Measurements from ENCODE around the gene INA. TPM values are rescaled to one million over a fixed set of nuclear protein-coding genes. Genes with fewer than 3 reads are reported as not detected.

Gene INA
- total RNA-seq, 1 donor from 2014 or later, result 625 TPM

GRCh38 chr10:103282961-103283360, 6.0 kb downstream of the INA start:
- TF ChIP-seq, protein P1, sequence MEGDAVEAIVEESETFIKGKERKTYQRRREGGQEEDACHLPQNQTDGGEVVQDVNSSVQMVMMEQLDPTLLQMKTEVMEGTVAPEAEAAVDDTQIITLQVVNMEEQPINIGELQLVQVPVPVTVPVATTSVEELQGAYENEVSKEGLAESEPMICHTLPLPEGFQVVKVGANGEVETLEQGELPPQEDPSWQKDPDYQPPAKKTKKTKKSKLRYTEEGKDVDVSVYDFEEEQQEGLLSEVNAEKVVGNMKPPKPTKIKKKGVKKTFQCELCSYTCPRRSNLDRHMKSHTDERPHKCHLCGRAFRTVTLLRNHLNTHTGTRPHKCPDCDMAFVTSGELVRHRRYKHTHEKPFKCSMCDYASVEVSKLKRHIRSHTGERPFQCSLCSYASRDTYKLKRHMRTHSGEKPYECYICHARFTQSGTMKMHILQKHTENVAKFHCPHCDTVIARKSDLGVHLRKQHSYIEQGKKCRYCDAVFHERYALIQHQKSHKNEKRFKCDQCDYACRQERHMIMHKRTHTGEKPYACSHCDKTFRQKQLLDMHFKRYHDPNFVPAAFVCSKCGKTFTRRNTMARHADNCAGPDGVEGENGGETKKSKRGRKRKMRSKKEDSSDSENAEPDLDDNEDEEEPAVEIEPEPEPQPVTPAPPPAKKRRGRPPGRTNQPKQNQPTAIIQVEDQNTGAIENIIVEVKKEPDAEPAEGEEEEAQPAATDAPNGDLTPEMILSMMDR (IDR thresholded peaks at IDR 0.05; ENCODE audit: partially characterized antibody, unreplicated experiment), result no peak
- DNase-seq, result no peak
- Mint-ChIP-seq H3K9me3 (ENCODE audit: unreplicated experiment) (peaks cover 24% of the 10 kb centered on the region), H3K4me3 (ENCODE audit: unreplicated experiment) (peak overlapping the region; percentile 100), H3K27ac (ENCODE audit: unreplicated experiment) (peak overlapping the region; percentile 69), H3K27me3 (ENCODE audit: unreplicated experiment) (peaks cover 21% of the 10 kb centered on the region), H3K4me1 (ENCODE audit: low read depth, unreplicated experiment) (peaks cover 27% of the 10 kb centered on the region), H3K36me3 (ENCODE audit: unreplicated experiment) (peaks cover 23% of the 10 kb centered on the region)

DNA sequence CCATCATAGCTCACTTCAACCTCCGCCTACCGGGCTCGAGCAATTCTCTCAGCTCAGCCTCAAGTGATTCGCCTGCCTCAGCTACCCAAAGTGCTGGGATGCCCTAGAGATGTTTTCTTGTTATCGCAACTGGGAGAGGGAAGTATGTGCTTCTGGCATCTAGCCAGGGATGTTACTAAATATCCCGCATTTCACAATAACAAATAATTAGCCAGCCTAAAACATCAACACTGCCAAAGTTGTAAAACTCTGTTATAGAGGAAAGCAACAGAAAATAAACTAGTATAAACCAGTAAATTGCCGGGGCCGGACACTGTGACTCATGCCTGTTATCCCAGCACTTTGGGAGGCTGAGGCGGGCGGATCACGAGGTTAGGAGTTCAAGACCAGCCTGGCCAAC, 7.2 kb downstream of the INA start:
- Mint-ChIP-seq H3K4me1 (ENCODE audit: low read depth, unreplicated experiment) (peaks cover 27% of the 10 kb centered on the region), H3K27me3 (ENCODE audit: unreplicated experiment) (peaks cover 13% of the 10 kb centered on the region), H3K36me3 (ENCODE audit: unreplicated experiment) (peaks cover 18% of the 10 kb centered on the region), H3K4me3 (ENCODE audit: unreplicated experiment) (no peak overlapping the region), H3K9me3 (ENCODE audit: unreplicated experiment) (peaks cover 15% of the 10 kb centered on the region), H3K27ac (ENCODE audit: unreplicated experiment) (no peak overlapping the region)
- TF ChIP-seq, protein P1 (IDR thresholded peaks at IDR 0.05; ENCODE audit: partially characterized antibody, unreplicated experiment), result no peak
- no peak for DNase-seq

DNA sequence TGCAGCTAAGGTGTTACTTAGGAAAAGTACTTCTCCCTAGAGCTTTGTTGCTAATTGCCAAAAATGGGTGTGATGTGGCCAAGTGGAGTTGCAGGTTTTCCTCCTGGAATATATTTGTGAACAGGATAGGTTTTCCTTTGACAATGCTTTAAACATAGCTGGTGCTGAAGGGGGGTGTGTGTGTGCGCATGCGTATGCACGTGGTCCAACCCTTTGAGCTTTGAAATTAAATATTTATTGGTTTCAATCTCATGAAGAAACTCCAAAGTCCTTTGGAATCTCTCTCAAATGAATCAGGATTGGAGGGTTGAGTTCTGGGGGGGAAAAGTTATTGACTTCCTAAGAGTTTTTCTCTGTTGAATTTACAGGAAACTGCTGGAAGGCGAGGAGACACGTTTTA, 11.1 kb downstream of the INA start:
- no peak for DNase-seq
- no peak overlapping the region for H3K27ac Mint-ChIP-seq (ENCODE audit: unreplicated experiment)
- TF ChIP-seq, protein P1 (IDR thresholded peaks at IDR 0.05; ENCODE audit: partially characterized antibody, unreplicated experiment), result no peak
- peaks cover 13% of the 10 kb centered on the region for H3K36me3 Mint-ChIP-seq (ENCODE audit: unreplicated experiment)
- peaks cover 9% of the 10 kb centered on the region for H3K4me1 Mint-ChIP-seq (ENCODE audit: low read depth, unreplicated experiment)
- H3K9me3 Mint-ChIP-seq (ENCODE audit: unreplicated experiment), result peaks cover 2% of the 10 kb centered on the region
- H3K27me3 Mint-ChIP-seq (ENCODE audit: unreplicated experiment), result peaks cover 3% of the 10 kb centered on the region
- no peak overlapping the region for H3K4me3 Mint-ChIP-seq (ENCODE audit: unreplicated experiment)

DNA sequence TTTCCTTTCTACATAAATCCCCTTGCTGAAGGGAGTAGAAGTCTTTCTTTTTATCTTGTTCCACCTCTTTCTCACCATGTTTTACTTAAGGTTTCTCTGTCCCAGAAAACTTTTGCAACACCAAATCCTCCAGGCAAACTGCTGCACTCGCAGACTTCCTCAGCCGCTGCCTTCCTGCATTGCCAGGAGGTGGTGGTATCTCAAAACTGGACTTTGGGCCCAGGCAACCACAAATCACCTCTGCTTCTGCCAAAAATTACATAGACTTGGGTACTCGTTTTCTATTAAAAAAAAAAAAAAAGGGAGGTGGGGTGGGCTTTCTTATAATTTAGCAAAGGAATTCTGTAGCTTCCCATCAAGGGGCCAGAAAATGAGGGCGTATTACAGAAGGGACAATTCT, 14.7 kb downstream of the INA start:
- DNase-seq, result no peak
- no peaks in the 10 kb centered on the region for H3K27me3 Mint-ChIP-seq (ENCODE audit: unreplicated experiment)
- H3K9me3 Mint-ChIP-seq (ENCODE audit: unreplicated experiment), result no peaks in the 10 kb centered on the region
- peaks cover 13% of the 10 kb centered on the region for H3K36me3 Mint-ChIP-seq (ENCODE audit: unreplicated experiment)
- peaks cover 2% of the 10 kb centered on the region for H3K4me1 Mint-ChIP-seq (ENCODE audit: low read depth, unreplicated experiment)
- no peak overlapping the region for H3K27ac Mint-ChIP-seq (ENCODE audit: unreplicated experiment)
- no peak overlapping the region for H3K4me3 Mint-ChIP-seq (ENCODE audit: unreplicated experiment)
- TF ChIP-seq, protein P1 (IDR thresholded peaks at IDR 0.05; ENCODE audit: partially characterized antibody, unreplicated experiment), result no peak

DNA sequence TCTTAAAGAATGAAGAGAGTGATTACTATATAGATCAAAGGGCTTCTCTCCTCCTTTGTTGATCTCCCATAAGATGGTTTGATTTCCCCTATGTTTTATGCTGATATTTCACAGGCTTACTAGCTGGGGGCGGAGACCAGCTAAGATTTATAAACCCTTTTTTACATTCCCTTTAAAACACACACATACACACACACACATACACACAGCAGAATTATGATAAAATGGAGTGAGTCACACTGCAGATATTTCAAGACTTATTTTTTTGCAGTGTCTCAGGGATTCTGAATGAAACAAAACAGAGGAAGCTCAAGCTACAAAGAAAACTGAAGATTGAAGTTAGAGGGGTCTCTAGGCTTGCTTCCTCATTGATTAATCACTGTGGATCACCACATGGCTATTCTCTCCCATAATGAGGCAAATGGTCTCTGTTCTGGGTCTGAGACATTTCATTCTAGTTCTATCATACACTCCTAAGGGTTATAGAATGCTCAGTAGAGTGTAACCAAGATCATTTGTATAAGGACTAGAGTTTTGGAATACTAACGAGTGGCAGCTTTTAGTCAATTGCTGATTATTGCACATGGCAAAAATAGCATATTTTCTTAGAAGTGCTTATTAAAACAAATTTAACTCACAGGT, 18.6 kb downstream of the INA start:
- Mint-ChIP-seq H3K27ac (ENCODE audit: unreplicated experiment) (no peak overlapping the region), H3K4me1 (ENCODE audit: low read depth, unreplicated experiment) (no peaks in the 10 kb centered on the region), H3K27me3 (ENCODE audit: unreplicated experiment) (no peaks in the 10 kb centered on the region), H3K9me3 (ENCODE audit: unreplicated experiment) (no peaks in the 10 kb centered on the region), H3K4me3 (ENCODE audit: unreplicated experiment) (no peak overlapping the region), H3K36me3 (ENCODE audit: unreplicated experiment) (no peaks in the 10 kb centered on the region)
- TF ChIP-seq, protein P1 (IDR thresholded peaks at IDR 0.05; ENCODE audit: partially characterized antibody, unreplicated experiment), result no peak
- no peak for DNase-seq

All from glutamatergic neuron (in vitro differentiated cells).